ENCODE data around the gene CERS5. TPM values are rescaled to one million over a fixed set of nuclear protein-coding genes. Genes with fewer than 3 reads are reported as not detected.

CERS5 gene
- total RNA-seq, 1 experiment from 2014 or later: 28.2 TPM

DNA sequence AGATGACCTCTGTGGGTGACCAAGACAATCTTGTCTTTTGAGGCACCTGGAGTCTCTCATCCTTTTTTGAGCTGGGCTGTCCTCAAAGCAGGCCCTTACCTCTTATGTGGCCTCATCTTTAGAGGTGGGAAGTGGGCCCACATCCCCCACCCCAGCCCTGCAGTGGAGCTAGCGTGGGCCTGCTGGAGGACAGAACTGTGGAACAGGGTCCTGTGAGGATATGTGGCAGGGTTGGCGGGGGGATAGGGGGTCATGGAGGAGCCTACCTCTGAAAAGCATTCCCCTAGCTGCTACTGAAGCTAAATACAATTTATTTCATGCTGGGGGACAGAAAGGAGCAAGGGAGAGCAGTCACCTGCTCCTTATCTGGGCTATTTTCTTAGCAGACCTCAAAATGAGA, 63.8 kb downstream of the CERS5 start:
- H3K36me3 Mint-ChIP-seq (ENCODE audit: insufficient read depth, unreplicated experiment): peaks cover 6% of the 10 kb centered on the region
- no peak for DNase-seq
- intact Hi-C loops (cut with micrococcal nuclease; ENCODE audit: unreplicated experiment): no loop called here
- H3K9me3 Mint-ChIP-seq (ENCODE audit: low read depth, unreplicated experiment): no peaks in the 10 kb centered on the region
- peaks cover 11% of the 10 kb centered on the region for H3K4me1 Mint-ChIP-seq (ENCODE audit: low read depth, unreplicated experiment)
- BruUV-seq (replicated peaks): no TSS peak
- no peak overlapping the region for H3K4me3 Mint-ChIP-seq (ENCODE audit: low read depth, unreplicated experiment)
- TF ChIP-seq, protein P1, sequence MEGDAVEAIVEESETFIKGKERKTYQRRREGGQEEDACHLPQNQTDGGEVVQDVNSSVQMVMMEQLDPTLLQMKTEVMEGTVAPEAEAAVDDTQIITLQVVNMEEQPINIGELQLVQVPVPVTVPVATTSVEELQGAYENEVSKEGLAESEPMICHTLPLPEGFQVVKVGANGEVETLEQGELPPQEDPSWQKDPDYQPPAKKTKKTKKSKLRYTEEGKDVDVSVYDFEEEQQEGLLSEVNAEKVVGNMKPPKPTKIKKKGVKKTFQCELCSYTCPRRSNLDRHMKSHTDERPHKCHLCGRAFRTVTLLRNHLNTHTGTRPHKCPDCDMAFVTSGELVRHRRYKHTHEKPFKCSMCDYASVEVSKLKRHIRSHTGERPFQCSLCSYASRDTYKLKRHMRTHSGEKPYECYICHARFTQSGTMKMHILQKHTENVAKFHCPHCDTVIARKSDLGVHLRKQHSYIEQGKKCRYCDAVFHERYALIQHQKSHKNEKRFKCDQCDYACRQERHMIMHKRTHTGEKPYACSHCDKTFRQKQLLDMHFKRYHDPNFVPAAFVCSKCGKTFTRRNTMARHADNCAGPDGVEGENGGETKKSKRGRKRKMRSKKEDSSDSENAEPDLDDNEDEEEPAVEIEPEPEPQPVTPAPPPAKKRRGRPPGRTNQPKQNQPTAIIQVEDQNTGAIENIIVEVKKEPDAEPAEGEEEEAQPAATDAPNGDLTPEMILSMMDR (IDR thresholded peaks at IDR 0.05; ENCODE audit: unreplicated experiment): no peak
- CTCF ChIA-PET: interaction anchor here (0.9 to 1.6 kb wide), 3 partner anchors 15 to 70 kb away, joined by 3 to 5 read pairs (median 3); partner anchors contain the start of gene SMARCD1
- peaks cover 24% of the 10 kb centered on the region for H3K27me3 Mint-ChIP-seq (ENCODE audit: unreplicated experiment)
- H3K27ac Mint-ChIP-seq (ENCODE audit: unreplicated experiment): no peak overlapping the region

- Mint-ChIP-seq H3K27ac (ENCODE audit: unreplicated experiment) (no peak overlapping the region), H3K4me1 (ENCODE audit: low read depth, unreplicated experiment) (peaks cover 11% of the 10 kb centered on the region), H3K36me3 (ENCODE audit: insufficient read depth, unreplicated experiment) (peaks cover 9% of the 10 kb centered on the region), H3K4me3 (ENCODE audit: low read depth, unreplicated experiment) (no peak overlapping the region), H3K9me3 (ENCODE audit: low read depth, unreplicated experiment) (no peaks in the 10 kb centered on the region), H3K27me3 (ENCODE audit: unreplicated experiment) (peaks cover 24% of the 10 kb centered on the region)
- TF ChIP-seq, protein P1 (IDR thresholded peaks at IDR 0.05; ENCODE audit: unreplicated experiment): no peak
- DNase-seq: no peak
- intact Hi-C loops (cut with micrococcal nuclease; ENCODE audit: unreplicated experiment): no loop called here
- CTCF ChIA-PET: interaction anchor here (1.5 to 1.6 kb wide), 2 partner anchors 8 to 18 kb away, joined by 4 to 5 read pairs; partner anchors contain the start of gene SMARCD1
- no TSS peak for BruUV-seq (replicated peaks)
Observed at GRCh38 chr12:50102646-50103309, 64.4 kb downstream of the CERS5 start.

GRCh38 chr12:50102131-50102531, 65.0 kb downstream of the CERS5 start:
- H3K36me3 Mint-ChIP-seq (ENCODE audit: insufficient read depth, unreplicated experiment): peaks cover 9% of the 10 kb centered on the region
- no peaks in the 10 kb centered on the region for H3K9me3 Mint-ChIP-seq (ENCODE audit: low read depth, unreplicated experiment)
- no peak for DNase-seq
- CTCF ChIA-PET: interaction anchor here (1.1 to 1.5 kb wide), 2 partner anchors 8 to 10 kb away, joined by 4 to 5 read pairs; partner anchors contain the start of gene COX14
- H3K4me3 Mint-ChIP-seq (ENCODE audit: low read depth, unreplicated experiment): no peak overlapping the region
- H3K27ac Mint-ChIP-seq (ENCODE audit: unreplicated experiment): no peak overlapping the region
- intact Hi-C loops (cut with micrococcal nuclease; ENCODE audit: unreplicated experiment): no loop called here
- BruUV-seq (replicated peaks): no TSS peak
- TF ChIP-seq, protein P1 (IDR thresholded peaks at IDR 0.05; ENCODE audit: unreplicated experiment): no peak
- peaks cover 24% of the 10 kb centered on the region for H3K27me3 Mint-ChIP-seq (ENCODE audit: unreplicated experiment)
- H3K4me1 Mint-ChIP-seq (ENCODE audit: low read depth, unreplicated experiment): peaks cover 11% of the 10 kb centered on the region

DNA sequence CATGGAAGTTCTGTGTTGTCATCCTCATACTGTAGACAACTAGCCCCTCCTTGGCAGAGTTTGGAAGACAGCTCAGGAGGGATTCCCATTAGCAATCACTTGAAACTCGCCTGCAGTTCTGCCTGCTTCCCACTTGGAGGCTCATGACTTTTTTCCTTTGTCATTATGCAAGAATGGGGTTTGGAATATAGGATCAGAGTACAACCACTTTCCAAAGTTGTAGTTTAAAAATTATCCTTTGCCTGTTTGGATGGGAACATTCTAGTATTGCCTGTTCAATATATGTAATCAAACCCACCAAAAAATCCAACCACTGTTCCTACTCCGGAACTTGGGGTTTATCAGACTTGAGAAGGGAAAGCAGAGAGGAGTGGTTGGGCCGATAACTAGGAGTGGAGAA, 65.5 kb downstream of the CERS5 start:
- peaks cover 9% of the 10 kb centered on the region for H3K36me3 Mint-ChIP-seq (ENCODE audit: insufficient read depth, unreplicated experiment)

More for the DNA sequence above, 65.5 kb downstream of the CERS5 start:
- TF ChIP-seq, protein P1 (IDR thresholded peaks at IDR 0.05; ENCODE audit: unreplicated experiment): no peak
- no TSS peak for BruUV-seq (replicated peaks)
- Mint-ChIP-seq H3K9me3 (ENCODE audit: low read depth, unreplicated experiment) (no peaks in the 10 kb centered on the region), H3K4me3 (ENCODE audit: low read depth, unreplicated experiment) (no peak overlapping the region), H3K27ac (ENCODE audit: unreplicated experiment) (no peak overlapping the region), H3K4me1 (ENCODE audit: low read depth, unreplicated experiment) (peaks cover 11% of the 10 kb centered on the region), H3K27me3 (ENCODE audit: unreplicated experiment) (peaks cover 24% of the 10 kb centered on the region)
- intact Hi-C loops (cut with micrococcal nuclease; ENCODE audit: unreplicated experiment): no loop called here
- no peak for DNase-seq
- CTCF ChIA-PET: interaction anchor here (1.1 to 1.5 kb wide), 2 partner anchors 9 to 10 kb away, joined by 4 to 5 read pairs; partner anchors contain the start of gene COX14

Data from Calu3 (cell line).